Esophagus (tissue), 2 donors: ENCODE measurements around the gene KPTN. TPM values are rescaled to one million over a fixed set of nuclear protein-coding genes. Genes with fewer than 3 reads are reported as not detected.

ENCODE experiments used
- H3K27ac ChIP-seq, 2 donors: one replicate each; pipeline ENCODE4 v1.5.1; 2013; ENCODE audit warnings: low read depth in 2 of 2, mild to moderate bottlenecking in 2 of 2, inconsistent platforms in 1 of 2, low read length in 1 of 2, moderate library complexity in 1 of 2
- H3K27me3 ChIP-seq, 2 donors: one replicate each; pipeline ENCODE4 v1.6.1; 2013; ENCODE audit warnings: low read length in 2 of 2, control low read depth in 1 of 2, mild to moderate bottlenecking in 1 of 2; ENCODE audit not compliant: insufficient read depth in 2 of 2, control insufficient read depth in 1 of 2
- H3K36me3 ChIP-seq, 2 donors: one replicate each; pipeline ENCODE4 v1.6.1; 2013; ENCODE audit warnings: low read length in 1 of 2; ENCODE audit not compliant: control insufficient read depth in 2 of 2, insufficient read depth in 2 of 2
- H3K4me1 ChIP-seq, 2 donors: one replicate each; pipeline ENCODE4 v1.6.1; 2013; ENCODE audit warnings: low read length in 1 of 2; ENCODE audit not compliant: control insufficient read depth in 2 of 2, insufficient read depth in 2 of 2
- H3K4me3 ChIP-seq, 2 donors: one replicate each; pipeline ENCODE4 v1.5.1; 2013; ENCODE audit warnings: low read length in 2 of 2, mild to moderate bottlenecking in 2 of 2, low read depth in 1 of 2, moderate library complexity in 1 of 2
- H3K9me3 ChIP-seq, 2 donors: one replicate each; pipeline ENCODE4 v1.6.1; 2013; ENCODE audit warnings: mild to moderate bottlenecking in 2 of 2, low read depth in 1 of 2, low read length in 1 of 2, moderate library complexity in 1 of 2; ENCODE audit not compliant: control insufficient read depth in 2 of 2, insufficient read depth in 1 of 2
- WGBS, 2 donors: extraction: QIAGEN DNeasy Blood & Tissue Kit; methylation state at CpG; one replicate each; pipeline ENCODE4 v1.1.7; 2013; 5-methylcytosine and 5-hydroxymethylcytosine counted together
- polyA plus RNA-seq, 2 donors: library from polyadenylated mRNA; stranded (reverse); fragments of 200-250 nt; gene quantifications; one replicate each; pipeline ENCODE4 v1.2.3, GENCODE V29; 2013
- donor health status: healthy with polysubstance abuse.
- donor health status: Bipolar disorder and iron deficiency.

Gene KPTN
- polyA plus RNA-seq, 2 donors = 10.8 to 17.2 TPM

DNA sequence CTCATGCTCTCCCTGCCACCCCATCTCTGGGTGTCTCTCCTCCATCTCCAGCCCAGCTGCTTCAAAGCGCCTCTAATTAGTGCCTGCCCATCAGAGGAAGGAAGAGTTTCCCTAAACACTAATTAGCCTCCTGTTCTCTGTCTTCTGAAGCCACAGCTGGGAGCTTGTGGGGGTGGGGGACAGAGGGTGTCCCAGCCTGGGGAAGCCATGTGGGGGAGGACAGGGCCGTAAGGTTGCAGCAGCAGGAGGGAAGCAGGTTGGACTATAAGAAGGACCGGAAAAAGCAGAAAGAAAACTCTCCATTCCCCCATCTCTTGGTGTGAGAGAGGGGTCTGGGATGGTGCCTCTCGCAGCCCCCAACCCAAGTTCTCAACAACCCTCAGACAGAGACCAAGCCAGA lies 38.5 kb downstream of the KPTN start:
- peaks cover 0 to 17% of the 10 kb centered on the region in 2 donors for H3K4me1 ChIP-seq
- H3K27ac ChIP-seq = no peak overlapping the region
- peaks cover 0 to 18% of the 10 kb centered on the region in 2 donors for H3K27me3 ChIP-seq
- 47 to 52% methylated on average over 4 of the region's 4 CpGs for WGBS, 2 donors
- H3K4me3 ChIP-seq = no peak overlapping the region
- H3K9me3 ChIP-seq = peaks cover 6 to 9% of the 10 kb centered on the region in 2 donors
- H3K36me3 ChIP-seq = no peaks in the 10 kb centered on the region

DNA sequence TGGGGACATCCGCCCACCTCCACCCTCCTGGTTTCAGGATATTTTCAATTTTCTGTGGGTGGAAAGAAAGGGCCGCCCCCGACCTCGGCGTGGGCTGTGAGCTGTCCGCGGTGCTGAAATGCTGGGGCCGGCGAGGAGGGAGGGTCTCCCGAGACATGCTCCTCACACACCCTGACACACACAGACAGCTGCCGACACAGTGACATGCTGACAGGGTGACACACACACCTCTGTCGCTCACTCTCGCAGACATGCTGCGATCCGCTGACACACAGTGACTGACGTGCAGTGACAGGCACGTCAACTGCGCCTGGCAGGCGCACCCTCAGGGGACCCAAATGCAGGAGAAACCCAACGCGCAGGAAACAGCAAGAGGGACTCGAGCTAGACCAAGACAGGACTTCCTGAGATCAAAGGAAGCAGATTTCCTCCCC lies 39.6 kb downstream of the KPTN start:
- Histone ChIP-seq H3K27me3 (peaks cover 0 to 18% of the 10 kb centered on the region in 2 donors), H3K4me3 (no peak overlapping the region), H3K9me3 (peaks cover 6 to 9% of the 10 kb centered on the region in 2 donors), H3K27ac (no peak overlapping the region), H3K4me1 (peaks cover 0 to 17% of the 10 kb centered on the region in 2 donors), H3K36me3 (no peaks in the 10 kb centered on the region)
- 21 to 27% methylated on average over 22 of the region's 22 CpGs for WGBS, 2 donors

GRCh38 chr19:47443331-47443730 lies 40.7 kb downstream of the KPTN start:
- Histone ChIP-seq H3K27me3 (peaks cover 0 to 18% of the 10 kb centered on the region in 2 donors), H3K27ac (no peak overlapping the region), H3K9me3 (peaks cover 6 to 9% of the 10 kb centered on the region in 2 donors), H3K36me3 (no peaks in the 10 kb centered on the region), H3K4me1 (peaks cover 0 to 17% of the 10 kb centered on the region in 2 donors), H3K4me3 (no peak overlapping the region)
- 67 to 68% methylated on average over 12 of the region's 12 CpGs for WGBS, 2 donors

- Histone ChIP-seq H3K4me3 (no peak overlapping the region), H3K36me3 (no peaks in the 10 kb centered on the region), H3K4me1 (peaks cover 0 to 2% of the 10 kb centered on the region in 2 donors), H3K9me3 (no peaks in the 10 kb centered on the region), H3K27me3 (no peaks in the 10 kb centered on the region), H3K27ac (no peak overlapping the region)
- WGBS, 2 donors = 29 to 30% methylated on average over 5 of the region's 5 CpGs
These were observed 45.2 kb downstream of the KPTN start for GRCh38 chr19:47438793-47439220.

DNA sequence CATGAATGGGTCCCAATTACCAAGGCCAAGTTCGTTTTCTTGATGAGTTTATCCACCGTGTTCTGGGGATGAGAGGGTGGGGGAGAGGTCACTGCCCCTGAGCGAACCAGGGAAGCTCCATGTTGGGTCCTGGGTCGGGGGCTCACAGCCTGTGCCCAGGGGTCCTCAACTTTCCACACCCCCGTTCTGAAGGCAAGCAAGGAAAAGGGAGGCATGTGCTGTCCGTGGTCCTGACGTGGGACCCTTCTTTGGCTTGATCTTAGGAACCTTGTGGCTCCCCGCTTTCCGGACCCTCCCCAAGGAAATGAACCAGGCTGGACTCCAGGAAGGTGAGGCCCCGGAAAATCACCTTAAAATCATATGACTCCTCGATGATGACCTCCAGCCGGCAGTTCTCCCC lies 46.5 kb downstream of the KPTN start:
- Histone ChIP-seq H3K4me3 (no peak overlapping the region), H3K36me3 (no peaks in the 10 kb centered on the region), H3K9me3 (no peaks in the 10 kb centered on the region), H3K27me3 (no peaks in the 10 kb centered on the region), H3K4me1 (peaks cover 0 to 2% of the 10 kb centered on the region in 2 donors), H3K27ac (no peak overlapping the region)
- WGBS, 2 donors = 42 to 43% methylated on average over 12 of the region's 12 CpGs

GRCh38 chr19:47436712-47437401 lies 47.2 kb downstream of the KPTN start:
- Histone ChIP-seq H3K4me3 (no peak overlapping the region), H3K27ac (no peak overlapping the region), H3K4me1 (peaks cover 0 to 2% of the 10 kb centered on the region in 2 donors), H3K36me3 (no peaks in the 10 kb centered on the region), H3K9me3 (no peaks in the 10 kb centered on the region), H3K27me3 (no peaks in the 10 kb centered on the region)
- 29 to 30% methylated on average over 17 of the region's 17 CpGs for WGBS, 2 donors

DNA sequence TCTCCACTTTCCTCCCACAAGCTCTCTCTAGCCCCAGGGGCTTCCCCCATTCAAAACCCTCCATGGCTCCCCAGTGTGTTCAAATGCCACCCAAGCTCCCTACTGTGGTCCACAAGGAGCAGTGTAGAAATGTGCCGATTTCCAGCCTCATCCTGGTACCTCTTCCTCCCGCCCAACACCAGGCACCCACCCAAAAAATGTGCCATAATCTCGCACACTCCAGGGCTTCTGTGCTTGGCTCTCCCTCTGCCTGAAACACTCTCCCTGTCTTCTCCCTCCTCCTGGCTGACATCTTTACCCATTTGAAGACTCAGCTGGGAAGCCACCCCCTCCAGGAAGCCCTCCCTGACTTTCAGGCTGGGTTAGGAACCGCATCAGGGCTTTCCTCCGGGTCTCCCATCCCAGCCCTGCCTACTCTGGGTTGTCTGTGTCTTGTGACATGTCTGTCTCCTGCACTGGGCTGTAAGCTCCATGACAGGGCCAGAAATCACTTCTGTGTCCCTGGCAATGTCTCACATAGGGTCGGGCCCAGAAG lies 48.1 kb downstream of the KPTN start:
- no peak overlapping the region for H3K27ac ChIP-seq
- H3K4me1 ChIP-seq = peaks cover 0 to 2% of the 10 kb centered on the region in 2 donors
- H3K36me3 ChIP-seq = no peaks in the 10 kb centered on the region
- H3K27me3 ChIP-seq = no peaks in the 10 kb centered on the region
- 77 to 86% methylated on average over 6 of the region's 6 CpGs for WGBS, 2 donors
- H3K9me3 ChIP-seq = no peaks in the 10 kb centered on the region
- H3K4me3 ChIP-seq = no peak overlapping the region

DNA sequence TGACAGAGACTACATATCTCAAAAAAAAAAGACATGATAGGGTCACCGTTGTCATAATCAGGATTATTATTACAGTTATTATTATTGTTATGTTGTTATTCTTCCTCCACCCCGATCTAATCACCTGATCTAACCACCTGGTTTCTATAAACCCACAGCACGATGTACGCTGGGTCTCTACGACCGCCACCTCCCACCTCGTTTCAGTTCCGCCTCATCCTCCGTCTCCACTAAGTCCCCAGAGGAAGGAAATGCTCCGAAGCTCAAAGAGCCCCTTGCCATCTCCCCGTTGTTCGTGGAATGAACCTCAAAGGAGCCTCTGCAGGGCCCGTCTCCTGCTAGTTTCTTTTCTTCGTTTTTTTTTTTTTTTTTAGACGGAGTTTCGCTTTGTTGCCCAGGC lies 48.8 kb downstream of the KPTN start:
- WGBS, 2 donors = 55 to 59% methylated on average over 16 of the region's 16 CpGs
- Histone ChIP-seq H3K27ac (no peak overlapping the region), H3K27me3 (no peaks in the 10 kb centered on the region)

GRCh38 chr19:47434088-47434487 lies 49.9 kb downstream of the KPTN start:
- Histone ChIP-seq H3K4me3 (no peak overlapping the region), H3K4me1 (peaks cover 4 to 14% of the 10 kb centered on the region in 2 donors), H3K27ac (no peak overlapping the region), H3K36me3 (no peaks in the 10 kb centered on the region), H3K9me3 (no peaks in the 10 kb centered on the region), H3K27me3 (no peaks in the 10 kb centered on the region)
- 74% methylated on average over 7 of the region's 7 CpGs for WGBS, 2 donors

More for the DNA sequence above, 48.8 kb downstream of the KPTN start:
- Histone ChIP-seq H3K4me3 (no peak overlapping the region), H3K9me3 (no peaks in the 10 kb centered on the region), H3K4me1 (peaks cover 3 to 6% of the 10 kb centered on the region in 2 donors), H3K36me3 (no peaks in the 10 kb centered on the region)

GRCh38 chr19:47433121-47433520 lies 50.9 kb downstream of the KPTN start:
- Histone ChIP-seq H3K9me3 (no peaks in the 10 kb centered on the region), H3K27ac (no peak overlapping the region), H3K36me3 (no peaks in the 10 kb centered on the region), H3K4me1 (peaks cover 4 to 16% of the 10 kb centered on the region in 2 donors), H3K4me3 (no peak overlapping the region), H3K27me3 (no peaks in the 10 kb centered on the region)
- 58 to 64% methylated on average over 1 of the region's 1 CpG for WGBS, 2 donors
